Ovary (tissue), 3 donors: ENCODE data around the gene TTC33.

Experiments used
- CTCF ChIP-seq, 3 donors: fragments of 450-650 bp in 2 of 3; fragments of 200-600 bp in 1 of 3; IDR thresholded peaks; one replicate each; pipeline versions ENCODE4 v1.5.1 to v1.8.0; 2016 to 2022; ENCODE audit warnings: antibody characterized with exemption in 3 of 3, mild to moderate bottlenecking in 1 of 3
- POLR2A ChIP-seq: fragments of 450-650 bp; IDR thresholded peaks from one replicate; pipeline ENCODE4 v1.6.1; 2017; ENCODE audit warnings: antibody characterized with exemption, mild to moderate bottlenecking, moderate library complexity
- donor health status: DM: no; HTN: no; CAD: no.

- TF ChIP-seq CTCF (IDR thresholded peaks at IDR 0.05) (no peak), POLR2A (no peak)
Observed at GRCh38 chr5:40481241-40481640, 274.5 kb downstream of the TTC33 start.
